LHCN-M2 (cell line): ENCODE data around the gene ZNF722. TPM values are rescaled to one million over a fixed set of nuclear protein-coding genes. Genes with fewer than 3 reads are reported as not detected.
"Not testable (repeated sequence)": the region's sequence is repeated elsewhere in the genome, so short reads cannot be mapped to it uniquely, and the experiment has no call there.

ENCODE experiments used
- DNase-seq: peaks from one replicate; pipeline ENCODE4 v3.0.0-alpha.2; 2012; ENCODE audit warnings: low read depth
- polyA plus RNA-seq: library from polyadenylated mRNA; unstranded; fragments of >200 nt; gene quantifications from one replicate; pipeline ENCODE4 v1.2.1, GENCODE V29; 2012; ENCODE audit warnings: missing spikeins
- total RNA-seq: library from RNA; depleted of rRNA; stranded (reverse); fragments of >200 nt; gene quantifications from 2 replicates; pipeline ENCODE4 v1.2.3, GENCODE V29; 2014; rRNA removed

Gene ZNF722
- not detected in 2 replicates for total RNA-seq
- not detected for polyA plus RNA-seq

- no peak for DNase-seq
These were observed at the start of gene ZNF722 for GRCh38 chr7:63998549-63998948. ZNF722 (plus strand) TSS chr7:63998849; CDS start chr7:63998962, 113 bp downstream.

- no peak for DNase-seq
These were observed 45.5 kb upstream of the ZNF722 start for GRCh38 chr7:63953181-63953580.

GRCh38 chr7:63968629-63969028 lies 30.0 kb upstream of the ZNF722 start:
- DNase-seq: no peak

GRCh38 chr7:64015496-64015895 lies 16.8 kb downstream of the ZNF722 start:
- not testable (repeated sequence) for DNase-seq

- no peak for DNase-seq
These were observed 36.7 kb downstream of the ZNF722 start for GRCh38 chr7:64035388-64035787.

- DNase-seq: no peak
These were observed 38.4 kb downstream of the ZNF722 start for GRCh38 chr7:64037095-64037494.

- DNase-seq: no peak
These were observed 46.8 kb downstream of the ZNF722 start, which contains the start of gene ZNF727 for GRCh38 chr7:64045301-64046040. ZNF727 (plus strand) TSS chr7:64045434; CDS start chr7:64045622, 188 bp downstream.

- DNase-seq: no peak
These were observed 47.4 kb downstream of the ZNF722 start for GRCh38 chr7:64046041-64046389.

Other genes with a start within 250 kb of the ZNF722 start
- gene ZNF727, start 46.6 kb downstream of the ZNF722 start, total RNA-seq: not detected in 2 replicates
- gene ZNF735, start 208.4 kb downstream of the ZNF722 start, total RNA-seq: not detected in 2 replicates
- not detected in 2 replicates for gene ZNF679, start 229.6 kb downstream of the ZNF722 start, total RNA-seq